Activated CD4-positive, alpha-beta T cell treated with anti-CD3 and anti-CD28 coated beads for 48 hours (primary cell): ENCODE data around the gene NAXD.
A peak's percentile ranks its signal among the peaks of the same experiment; 100 is the strongest.
"Not testable (repeated sequence)": the region's sequence is repeated elsewhere in the genome, so short reads cannot be mapped to it uniquely, and the experiment has no call there.

ENCODE experiments used
- DNase-seq: peaks from one replicate; pipeline ENCODE4 v3.0.0-alpha.2; 2020

The NAXD gene

DNA sequence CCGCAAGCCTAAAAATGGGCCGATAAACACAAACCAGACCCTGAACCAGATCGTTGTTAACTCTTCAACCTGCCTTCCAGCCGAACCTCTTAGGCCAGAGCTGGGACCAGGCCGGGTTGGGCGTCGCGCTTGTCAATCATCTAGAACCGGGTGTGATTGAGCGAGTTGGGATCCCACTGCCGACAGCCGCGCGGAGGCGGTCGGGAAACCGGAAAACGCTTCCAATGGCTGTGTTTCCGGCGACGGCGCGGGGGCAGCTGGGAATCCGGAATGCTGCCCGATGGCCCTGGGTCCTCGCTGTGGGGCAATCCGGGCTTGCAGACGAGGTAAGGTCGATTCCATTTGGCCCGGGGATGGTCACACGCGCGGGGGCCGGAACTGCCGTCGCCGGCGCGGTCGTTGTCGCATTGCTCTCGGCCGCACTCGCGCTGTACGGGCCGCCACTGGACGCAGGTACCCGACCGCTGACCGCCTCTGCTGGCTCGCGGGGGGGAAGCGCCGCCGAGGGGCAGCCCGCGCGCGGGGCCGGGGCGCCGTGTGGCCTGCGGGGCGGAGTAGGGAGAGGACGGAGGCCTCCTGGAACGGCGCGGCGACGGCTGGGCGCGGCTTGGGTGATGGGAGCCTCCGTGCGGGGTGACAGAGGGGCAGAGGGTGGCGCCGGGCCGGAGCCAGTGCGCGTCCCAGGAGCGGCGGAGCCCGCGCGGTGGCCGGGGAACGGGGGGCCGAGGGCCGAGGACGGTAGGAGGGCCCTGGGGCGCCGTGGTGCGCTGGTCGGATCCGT lies at the start of gene NAXD:
Gene NAXD (plus strand): TSS at position 224 of the 781 bp plus-strand sequence. CDS start 57 bp downstream, at position 281.
- DNase-seq, result peak; percentile 92

DNA sequence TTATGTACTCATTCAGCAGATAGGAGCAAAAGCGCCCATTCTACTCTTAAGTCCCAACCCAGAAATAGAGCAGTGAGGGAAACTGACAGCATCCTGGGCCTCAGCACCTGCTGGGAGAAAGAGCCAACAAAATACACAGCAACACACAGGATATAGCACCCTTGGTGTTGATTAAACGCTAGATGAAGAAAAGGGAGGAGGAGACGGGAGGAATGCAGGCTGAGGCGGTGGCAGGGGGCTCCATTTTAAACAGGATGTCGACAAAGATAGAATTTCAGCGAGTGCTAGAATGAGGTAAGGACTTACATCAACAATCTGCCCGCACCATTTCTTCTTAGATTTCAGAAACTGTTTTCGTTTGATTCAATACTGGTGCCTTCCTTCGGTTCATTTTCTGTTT lies 49.2 kb upstream of the NAXD start:
- DNase-seq, result no peak

DNA sequence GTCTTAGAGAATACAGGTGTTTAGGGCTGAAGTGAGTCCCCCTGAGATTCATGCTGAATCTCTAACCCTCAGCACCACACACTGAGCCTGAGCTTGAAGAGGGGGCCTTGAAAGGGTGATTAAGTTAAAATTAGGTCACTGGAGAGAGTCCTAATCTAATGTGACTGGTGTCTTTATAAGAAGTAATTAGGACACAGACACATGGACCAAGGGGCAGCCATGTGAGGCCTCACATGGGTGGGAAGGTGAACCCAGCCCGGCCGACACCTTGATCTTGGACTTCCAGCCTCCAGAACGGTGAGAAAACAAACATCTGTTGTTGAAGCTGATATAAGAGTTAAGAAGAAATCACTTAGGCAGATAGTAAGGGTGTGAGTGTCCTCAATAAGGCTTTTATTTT lies 46.7 kb upstream of the NAXD start:
- DNase-seq, result no peak

DNA sequence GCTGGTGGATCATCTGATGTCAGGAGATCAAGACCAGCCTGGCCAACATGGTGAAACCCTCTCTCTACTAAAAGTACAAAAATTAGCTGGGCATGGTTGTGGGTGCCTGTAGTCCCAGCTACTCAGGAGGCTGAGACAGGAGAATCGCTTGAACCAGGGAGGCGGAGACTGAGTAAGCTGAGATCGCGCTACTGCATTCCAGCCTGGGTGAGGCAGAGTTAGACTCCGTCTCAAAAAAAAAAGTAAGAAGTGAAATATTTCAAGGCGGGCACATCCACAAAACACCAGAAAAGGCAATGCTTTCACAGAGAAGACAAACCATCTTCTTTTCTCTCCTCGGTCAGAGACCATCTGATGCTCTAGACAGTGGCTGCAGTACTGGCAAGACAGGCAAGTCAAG lies 45.4 kb upstream of the NAXD start:
- DNase-seq, result not testable (repeated sequence)

DNA sequence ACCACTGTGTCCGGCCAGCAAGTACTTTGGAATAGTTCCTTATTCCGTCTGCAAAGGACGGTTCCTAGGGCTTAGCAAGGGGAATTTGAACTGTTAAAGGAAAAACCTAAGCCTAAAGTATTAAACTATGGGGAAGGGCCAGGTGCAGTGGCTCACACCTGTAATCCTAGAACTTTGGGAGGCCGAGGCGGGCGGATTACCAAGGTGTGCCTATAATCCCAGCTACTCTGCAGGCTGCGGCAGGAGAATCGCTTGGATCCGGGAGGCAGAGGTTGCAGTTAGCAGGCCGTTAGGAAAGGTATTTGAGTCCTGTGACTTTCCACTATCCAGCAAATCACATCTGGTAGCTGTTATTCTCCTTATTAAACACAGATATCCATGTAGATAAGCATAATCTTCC lies 44.5 kb upstream of the NAXD start:
- DNase-seq, result no peak

DNA sequence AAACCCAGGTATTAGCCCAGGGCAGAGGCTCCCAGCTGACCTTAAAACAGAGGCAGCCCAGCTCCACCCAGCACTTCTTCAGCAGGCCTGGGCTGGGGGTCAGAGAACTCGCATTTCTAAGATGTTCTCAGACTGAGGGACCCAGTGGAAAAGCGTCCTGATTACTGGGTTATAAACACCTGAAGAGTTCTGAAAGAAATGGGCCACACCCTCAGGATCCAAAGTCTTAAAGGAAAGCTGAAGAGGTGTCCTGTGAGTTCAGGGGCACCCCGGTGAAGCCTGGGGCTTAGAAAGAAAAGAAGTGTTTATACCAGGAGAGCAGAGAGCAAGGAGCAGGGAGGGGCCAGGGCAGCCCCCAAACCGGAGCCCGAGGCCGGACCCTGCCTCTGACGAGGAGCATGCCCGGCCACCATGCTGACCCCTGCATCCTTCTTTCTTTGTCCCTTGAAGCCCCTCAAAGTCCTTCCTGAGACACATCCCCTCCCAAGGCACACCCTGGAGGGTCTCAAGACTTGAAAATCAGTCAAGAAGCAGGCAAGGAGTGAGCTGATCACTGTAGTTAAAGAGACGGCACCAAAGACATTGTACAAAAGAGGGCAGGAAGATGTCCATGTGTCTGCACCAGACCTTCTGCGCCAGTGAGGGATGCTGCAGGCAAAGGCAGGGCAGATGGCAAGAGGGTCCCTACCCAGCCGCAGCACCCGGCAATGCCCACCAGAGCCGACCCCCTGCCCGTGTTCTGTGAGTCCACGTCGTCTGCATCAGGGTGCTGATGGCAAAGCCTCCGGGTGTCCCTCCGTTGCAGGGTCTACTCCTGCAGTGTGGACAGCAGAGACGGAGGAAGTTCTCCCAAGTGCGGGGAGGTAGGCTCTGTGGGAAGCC lies 43.2 kb upstream of the NAXD start:
- no peak for DNase-seq

DNA sequence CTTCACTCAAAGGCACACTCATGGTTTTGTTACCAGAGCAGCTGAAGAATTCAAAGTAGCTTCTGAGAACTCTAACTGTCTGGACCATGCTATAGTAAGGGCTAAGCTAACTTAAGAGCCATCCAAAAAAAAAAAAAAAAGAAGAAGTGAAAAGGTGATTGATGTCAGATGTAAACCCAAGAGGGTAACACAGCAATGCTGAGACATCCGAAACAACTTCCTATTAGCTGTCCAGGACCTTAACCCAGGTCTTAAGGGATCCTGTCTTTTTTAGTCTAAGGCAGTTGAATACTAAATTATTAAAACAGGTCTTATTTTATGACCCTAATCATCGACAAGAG lies 42.6 kb upstream of the NAXD start:
- no peak for DNase-seq

DNA sequence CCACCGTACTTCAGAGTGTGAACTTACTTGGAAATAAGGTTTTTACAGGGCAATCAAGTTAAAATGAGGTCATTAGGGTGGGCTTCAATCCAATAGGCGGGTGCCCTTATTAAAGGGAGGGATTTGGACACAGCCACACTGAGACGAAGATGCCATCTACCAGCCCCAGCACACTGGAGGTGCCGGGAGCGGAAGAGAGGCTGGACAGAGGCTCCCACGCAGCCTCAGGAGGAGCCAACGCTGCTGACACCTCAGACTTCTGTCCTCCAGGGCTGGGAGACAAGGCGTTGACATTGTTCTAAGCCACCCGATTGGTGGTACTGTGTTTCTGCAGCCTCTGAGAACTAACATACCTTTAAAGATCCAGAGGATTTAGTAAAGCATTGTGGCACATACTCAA lies 41.2 kb upstream of the NAXD start:
- no peak for DNase-seq

DNA sequence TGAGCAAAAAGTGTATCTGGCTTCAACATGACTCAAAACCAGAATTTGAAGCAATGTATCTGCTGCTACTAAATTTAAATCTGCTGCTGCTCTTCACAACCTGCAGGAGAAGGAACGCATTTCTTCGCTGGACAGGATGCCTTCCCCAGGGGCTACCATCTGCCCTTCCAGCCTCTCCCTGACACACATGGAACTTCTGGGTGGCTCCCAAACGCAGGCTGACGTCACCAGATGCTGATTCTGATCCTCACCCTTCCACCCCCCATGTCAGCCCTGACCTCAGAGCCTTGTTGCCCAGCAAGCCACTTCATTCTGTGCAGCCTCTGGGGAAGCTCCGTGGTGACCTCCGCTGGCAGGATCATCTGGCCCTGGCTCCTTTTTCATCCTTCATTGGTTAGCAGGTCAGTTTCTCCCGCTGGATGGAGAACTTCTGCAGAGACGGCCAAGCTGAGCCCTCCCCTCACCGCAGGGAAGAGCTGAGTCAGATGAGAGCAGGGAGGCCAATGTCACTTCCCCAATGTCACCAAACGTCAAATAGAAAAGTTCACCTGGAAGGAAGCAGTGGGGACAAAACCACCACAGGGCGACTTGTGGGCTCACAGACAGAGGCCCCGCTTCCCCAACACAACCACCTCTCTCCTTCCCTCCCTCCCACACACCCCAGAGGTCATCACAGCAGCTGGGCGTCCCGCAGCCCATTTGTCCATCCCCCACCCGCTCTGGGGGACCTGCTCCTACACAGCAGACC lies 39.8 kb upstream of the NAXD start:
- peak; percentile 7 for DNase-seq

DNA sequence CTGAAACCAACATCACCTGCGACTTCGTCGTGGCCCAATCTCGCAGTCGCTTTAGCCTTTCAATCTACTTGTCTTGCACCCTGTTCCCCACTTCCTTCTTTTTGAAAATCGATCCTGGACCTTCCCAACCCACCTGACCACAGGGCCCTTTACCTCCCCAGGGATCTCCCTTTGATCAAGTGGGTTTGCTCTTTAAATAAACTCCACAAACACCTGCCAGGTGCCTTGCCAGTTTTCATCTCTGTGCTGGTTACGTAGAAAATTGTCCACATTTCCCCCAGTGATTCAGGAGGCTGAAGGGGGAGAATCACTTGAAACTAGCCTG lies 39.3 kb upstream of the NAXD start:
- DNase-seq, result no peak

DNA sequence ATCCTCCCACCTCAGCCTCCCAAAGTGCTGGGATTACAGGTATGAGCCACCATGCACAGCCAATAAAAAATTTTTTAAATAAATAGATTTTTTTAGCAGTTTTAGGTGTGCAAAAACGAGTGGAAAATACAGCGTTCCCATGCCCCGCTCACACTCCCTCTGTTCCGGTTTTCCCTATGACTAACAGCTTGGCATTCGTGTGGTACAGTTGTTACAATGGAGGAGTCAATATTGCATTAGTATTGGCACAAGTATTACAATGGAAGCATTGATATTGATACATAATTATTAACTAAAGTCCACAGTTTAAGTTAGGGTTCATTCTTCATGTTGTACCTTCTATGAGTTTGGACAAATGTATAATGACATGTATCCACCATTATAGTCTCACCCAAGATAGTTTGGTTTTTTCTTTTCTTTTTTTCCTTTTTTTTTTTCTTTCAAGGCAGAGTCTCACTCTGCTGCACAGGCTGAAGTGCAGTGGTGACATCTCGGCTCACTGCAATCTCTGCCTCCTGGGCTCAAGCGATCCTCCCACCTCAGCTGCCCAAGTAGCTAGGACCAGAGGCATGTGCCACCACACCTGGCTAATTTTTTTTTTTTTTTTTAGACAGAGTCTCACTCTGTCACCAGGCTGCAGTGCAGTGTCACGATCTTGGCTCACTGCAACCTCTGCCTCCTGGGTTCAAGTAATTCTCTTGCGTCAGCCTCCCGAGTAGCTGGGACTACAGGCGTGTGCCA lies 38.4 kb upstream of the NAXD start:
- no peak for DNase-seq

DNA sequence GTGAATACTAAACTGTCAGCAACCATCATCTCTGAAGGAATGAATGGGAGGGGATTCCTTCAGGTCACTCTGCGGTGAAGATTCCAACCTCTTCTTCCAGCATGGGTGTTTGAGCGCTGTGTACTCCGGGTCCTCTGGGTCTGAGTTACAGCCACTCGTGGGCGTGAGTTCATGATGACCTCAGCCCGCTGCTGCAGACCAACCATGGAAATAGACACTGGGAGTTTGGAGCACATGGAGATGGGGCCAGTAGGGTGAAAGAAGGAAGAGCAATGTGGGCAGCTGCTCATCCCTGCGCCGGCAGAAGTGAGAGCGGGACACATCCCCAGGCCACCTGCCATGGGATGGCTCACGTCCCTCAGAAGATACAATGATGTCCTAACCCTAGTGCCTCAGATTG lies 37.0 kb upstream of the NAXD start:
- DNase-seq, result no peak

DNA sequence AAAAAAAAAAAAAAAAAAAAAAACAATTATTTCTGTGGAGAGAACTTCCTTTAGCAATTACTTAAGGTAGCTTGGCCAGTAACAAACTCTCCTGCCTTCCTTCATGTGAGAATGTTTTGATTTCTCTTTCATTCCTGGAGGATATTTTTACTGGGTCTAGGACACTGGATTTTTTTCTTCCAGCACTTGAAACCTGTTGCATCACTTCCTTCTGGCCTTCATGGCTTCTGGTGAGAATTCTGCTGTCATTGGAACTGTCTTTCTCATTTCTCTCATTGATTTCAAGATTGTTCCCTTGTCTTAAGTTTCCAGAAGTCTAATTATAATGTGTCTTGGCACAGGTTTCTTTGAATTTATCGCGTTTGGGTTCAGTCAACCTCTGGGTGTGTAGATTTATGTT lies 34.5 kb upstream of the NAXD start:
- DNase-seq, result no peak

DNA sequence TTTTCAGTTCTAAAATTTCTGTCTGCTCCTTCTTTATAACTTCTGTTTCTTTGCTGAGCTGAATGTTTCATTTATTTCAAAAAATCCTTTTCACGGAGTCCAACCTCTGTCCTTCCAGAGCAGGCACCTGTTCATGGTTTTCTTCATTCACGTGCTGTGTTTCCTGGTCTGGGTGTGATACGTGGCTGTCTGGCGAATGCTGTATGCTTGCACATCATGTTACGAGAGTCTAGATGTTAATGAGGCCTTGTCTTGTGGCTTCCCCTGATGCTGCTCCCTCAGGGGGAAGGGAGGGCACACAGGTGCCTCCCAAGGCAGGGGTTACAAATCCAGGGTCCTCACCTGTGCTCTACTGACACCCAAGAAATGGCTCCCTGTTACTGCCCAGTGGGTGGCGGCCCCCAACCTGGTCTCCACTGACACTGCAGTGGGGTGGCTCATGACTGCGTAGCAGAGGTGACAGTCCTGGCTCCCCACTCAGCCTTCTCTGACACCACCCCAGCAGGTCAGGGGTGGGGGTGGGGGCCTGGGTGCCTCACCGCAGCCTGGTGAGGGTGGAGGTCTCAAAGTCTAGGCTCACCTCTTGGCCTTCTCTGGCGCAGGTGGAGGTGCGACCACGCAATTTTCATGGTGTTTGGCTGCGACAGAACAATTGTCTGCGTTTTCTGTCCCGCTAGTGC lies 33.7 kb upstream of the NAXD start:
- DNase-seq, result no peak

DNA sequence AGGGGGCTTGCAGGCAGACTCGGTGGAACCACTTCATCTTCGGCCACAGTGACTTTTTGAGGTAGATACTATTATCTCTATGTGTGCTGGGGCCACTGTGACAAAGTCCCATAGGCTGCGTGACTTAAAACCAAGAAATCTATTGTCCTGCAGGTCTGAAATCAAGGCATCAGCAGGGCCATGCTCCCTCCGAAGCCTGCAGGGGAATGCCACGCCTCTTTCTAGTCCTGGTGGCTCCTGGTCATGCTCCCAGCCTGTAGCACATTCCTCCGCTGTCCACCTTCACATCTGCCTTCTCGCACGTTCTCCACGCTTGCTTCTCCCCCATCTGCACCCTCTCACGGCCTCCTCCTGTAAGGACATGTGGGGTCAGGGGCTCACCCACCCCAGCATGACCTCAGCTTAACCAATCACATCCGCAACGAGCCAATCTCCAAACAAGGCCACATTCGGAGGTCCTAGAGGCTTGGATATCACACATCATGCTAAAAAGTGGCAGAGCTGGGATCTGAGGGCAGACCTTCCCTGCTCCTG lies 32.9 kb upstream of the NAXD start:
- DNase-seq, result no peak

DNA sequence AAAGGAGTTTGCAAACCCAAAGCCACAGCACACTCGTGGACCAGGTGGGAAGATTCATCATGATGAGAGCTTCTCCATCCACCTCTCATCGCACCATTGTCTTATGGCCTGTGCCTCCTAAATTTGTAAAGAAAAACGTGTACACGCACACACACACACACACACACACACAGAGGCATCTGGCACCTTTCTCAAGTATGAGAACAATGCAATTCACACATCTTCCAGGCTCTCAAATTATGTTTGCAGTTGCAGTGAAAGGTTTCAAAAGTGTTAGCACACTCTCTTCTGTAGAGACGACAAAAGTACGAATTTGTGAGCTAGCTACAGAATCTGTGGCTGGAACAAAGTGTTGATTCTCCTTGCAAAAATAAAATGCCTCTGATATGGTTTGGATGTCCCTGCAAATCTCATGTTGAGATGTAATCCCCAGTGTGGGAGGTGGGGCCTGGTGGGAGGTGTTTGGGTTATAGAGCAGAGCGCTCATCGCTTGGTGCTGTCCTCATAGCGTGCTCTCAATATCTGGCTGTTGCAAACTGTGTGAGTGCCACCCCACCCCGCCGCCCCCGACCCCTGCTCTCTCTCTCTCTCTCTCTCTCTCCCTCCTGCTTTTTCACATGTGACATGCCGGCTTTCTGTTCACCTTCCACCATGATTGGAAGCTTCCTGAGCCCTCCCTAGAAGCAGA lies 32.0 kb upstream of the NAXD start:
- DNase-seq, result no peak

DNA sequence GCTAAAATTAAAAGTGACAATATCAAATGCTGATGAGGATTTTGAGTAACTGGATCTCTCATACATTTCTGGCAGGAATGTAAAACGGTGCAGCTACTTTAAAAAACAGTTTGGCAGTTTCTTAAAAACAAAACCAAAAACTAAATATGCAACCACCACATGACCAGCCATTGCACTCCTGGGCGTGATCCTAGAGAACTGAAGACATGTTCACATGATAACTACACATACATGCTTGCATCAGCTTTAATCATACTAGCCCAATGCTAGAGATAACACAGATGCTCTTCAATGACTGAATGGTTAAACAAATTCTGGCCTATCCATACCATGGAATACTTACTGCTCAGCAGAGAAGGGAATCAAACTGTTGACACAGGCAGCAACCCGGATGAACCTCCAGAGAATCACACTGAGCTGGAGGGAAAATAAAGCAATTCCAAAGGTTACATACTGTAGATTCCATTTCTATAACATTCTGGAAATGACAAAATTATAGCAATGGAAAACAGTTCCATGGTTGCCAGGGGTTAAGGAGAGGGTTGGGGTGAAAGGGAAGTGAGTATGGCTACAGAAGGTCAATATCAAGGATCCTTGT lies 25.5 kb upstream of the NAXD start:
- DNase-seq, result no peak

DNA sequence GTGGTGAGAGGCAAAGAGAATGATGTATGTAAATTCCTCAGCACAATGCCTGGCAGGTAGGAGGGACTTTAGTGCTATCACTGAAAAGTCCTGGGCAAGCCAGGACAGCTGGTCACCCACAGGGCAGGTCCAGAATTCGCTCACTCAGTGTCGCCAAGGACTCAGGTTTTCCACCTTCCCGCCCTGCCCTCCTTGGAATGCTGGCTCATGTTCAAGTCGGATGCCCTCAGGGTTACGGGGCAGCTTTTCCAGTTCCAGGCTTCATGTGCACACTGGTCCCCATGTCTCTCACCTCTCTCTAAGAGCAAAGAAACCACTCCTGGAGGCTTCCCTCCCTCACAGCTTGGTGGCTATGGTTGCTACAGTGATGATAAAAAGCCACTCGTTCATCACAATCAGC lies 24.8 kb upstream of the NAXD start:
- no peak for DNase-seq

DNA sequence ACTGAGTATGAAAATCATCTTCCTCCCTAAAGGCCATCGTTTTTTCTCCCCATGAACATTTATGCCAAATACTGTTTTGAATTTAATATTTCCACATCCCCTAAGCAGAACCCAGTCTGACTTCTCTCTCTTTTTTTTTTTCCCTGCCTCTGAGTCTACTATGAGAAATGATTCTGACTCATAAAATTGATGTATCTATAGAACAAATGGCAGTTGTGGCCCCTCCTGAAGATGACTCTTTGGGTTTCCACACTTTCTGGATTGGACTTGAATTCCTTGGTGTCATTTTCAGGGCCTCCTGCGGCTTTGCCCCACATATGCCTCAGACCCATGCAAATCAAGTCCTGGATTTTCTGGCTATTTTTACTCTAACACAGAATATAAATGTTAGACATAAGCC lies 22.7 kb upstream of the NAXD start:
- no peak for DNase-seq

DNA sequence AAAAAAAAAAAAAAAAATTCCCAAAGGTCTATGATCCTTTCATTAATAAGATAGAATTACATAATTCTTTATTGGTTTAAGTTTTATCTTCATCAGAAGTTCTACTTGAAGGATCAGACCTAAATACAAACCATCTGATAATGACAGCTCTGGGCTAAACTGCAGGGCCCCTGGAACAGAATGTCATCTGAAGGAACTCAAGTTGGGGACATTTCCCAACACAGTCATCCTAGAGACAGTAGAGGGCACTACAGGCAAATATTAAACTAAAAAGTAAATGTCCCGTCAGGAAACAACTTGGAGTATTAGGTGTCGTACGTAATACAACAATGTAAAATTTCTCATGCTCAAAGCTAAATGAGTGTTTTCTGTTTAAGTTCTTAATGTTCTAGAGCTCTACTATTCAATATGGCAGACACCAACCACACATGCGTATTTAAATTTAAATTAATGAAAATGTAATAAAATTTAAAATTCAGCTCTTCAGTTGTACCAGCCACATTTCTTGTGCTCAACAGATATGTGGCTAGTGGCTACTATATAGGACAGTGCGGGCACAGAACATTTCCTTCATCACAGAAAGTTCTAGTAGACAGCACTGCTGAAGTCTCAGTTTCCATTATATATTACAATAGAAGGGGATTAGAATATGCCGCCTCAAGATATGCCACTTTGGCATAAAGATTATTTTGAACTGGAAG lies 21.8 kb upstream of the NAXD start:
- peak; percentile 15 for DNase-seq
